GM21723 (cell line): Measurements from ENCODE around the gene TMEM240.
A peak's percentile ranks its signal among the peaks of the same experiment; 100 is the strongest.
"Not testable (repeated sequence)": the region's sequence is repeated elsewhere in the genome, so short reads cannot be mapped to it uniquely, and the experiment has no call there.

Experiments used
- ATAC-seq: cut with Tn5 transposase; IDR thresholded peaks from one replicate; pipeline ENCODE4 v1.9.1; 2021; ENCODE audit warnings: mild to moderate bottlenecking, moderate library complexity; ENCODE audit not compliant: unreplicated experiment

TMEM240 gene

DNA sequence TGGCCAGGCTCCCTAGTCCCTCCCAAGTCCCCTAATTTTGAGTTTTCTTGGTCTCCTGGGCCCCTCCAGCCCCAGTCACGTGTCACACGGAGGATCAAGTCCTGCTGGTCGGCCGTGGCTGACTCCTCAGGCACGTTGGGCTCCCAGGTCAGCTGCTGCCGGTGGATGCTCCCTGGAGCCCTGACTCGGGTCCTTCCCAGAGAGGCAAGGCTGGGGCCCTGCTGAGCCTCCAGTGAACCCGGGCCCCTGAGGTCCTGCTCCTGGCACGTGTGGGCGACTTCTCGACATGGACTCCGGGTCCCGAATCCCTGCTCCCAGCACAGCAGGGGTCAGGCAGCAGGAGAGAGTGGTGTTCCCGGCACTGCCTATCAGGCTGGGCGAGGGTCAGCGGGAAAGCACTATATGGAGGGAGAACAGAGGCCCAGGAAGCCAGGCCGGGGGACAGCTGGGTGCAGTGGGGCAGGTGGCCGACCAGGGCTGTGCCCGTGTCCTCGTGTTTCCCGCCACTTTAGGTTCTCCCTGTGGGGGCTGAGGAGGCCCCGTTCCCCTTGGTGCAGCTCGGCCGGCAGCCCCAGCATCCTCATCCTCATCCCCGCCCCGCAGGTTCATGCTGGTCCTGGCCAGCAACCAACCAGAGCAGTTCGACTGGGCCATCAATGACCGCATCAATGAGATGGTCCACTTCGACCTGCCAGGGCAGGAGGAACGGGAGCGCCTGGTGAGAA, 13.2 kb downstream of the TMEM240 start:
- no peak for ATAC-seq

GRCh38 chr1:1526476-1526875, 13.9 kb downstream of the TMEM240 start:
- not testable (repeated sequence) for ATAC-seq

- not testable (repeated sequence) for ATAC-seq
Observed at GRCh38 chr1:1524750-1525383, 15.6 kb downstream of the TMEM240 start.

GRCh38 chr1:1523651-1524050, 16.8 kb downstream of the TMEM240 start:
- ATAC-seq, result not testable (repeated sequence)

- ATAC-seq, result not testable (repeated sequence)
Observed at GRCh38 chr1:1523226-1523625, 17.2 kb downstream of the TMEM240 start.

- not testable (repeated sequence) for ATAC-seq
Observed at GRCh38 chr1:1522536-1522935, 17.9 kb downstream of the TMEM240 start.

DNA sequence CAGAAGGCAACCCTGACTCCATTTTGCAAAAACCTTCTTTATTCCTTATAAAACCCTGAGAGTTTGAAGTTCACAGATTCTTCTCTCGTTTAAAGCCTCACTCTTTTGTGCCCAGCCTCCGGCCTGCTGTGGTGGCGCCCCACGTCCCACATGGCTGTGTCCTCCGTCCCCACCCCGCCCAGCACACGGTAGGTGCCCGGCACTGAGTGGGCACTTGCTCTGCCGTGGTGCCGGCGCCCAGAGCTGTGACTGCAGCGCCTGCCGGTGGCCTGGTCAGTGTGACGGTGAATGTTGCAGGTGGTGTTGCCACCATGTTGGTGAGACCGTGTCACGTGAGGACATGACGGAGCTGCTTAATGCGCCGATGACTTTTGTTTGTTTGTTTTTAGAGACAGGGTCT, 19.1 kb downstream of the TMEM240 start:
- no peak for ATAC-seq

- ATAC-seq, result not testable (repeated sequence)
Observed at GRCh38 chr1:1519805-1520505, 20.5 kb downstream of the TMEM240 start.

GRCh38 chr1:1518621-1519007, 21.8 kb downstream of the TMEM240 start:
- not testable (repeated sequence) for ATAC-seq

- ATAC-seq, result no peak
Observed at GRCh38 chr1:1517973-1518620, 22.3 kb downstream of the TMEM240 start.

DNA sequence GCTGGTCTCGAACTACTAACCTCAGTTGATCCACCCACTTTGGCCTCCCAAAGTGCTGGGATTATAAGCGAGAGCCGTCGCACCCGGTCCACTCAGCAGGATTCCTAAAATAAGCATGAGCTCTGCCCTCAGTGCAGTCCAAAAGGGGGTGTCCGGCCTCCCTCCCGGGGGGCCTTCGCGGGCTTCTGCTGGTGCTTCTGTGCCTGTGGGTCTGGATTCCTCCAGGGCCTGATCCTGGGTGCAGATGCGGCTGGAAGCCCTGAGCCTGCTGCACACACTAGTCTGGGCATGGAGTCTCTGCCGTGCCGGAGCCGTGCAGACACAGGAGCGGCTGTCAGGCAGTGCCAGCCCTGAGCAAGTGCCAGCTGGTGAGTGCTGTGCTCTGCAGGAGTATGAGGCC, 23.5 kb downstream of the TMEM240 start:
- ATAC-seq, result not testable (repeated sequence)

DNA sequence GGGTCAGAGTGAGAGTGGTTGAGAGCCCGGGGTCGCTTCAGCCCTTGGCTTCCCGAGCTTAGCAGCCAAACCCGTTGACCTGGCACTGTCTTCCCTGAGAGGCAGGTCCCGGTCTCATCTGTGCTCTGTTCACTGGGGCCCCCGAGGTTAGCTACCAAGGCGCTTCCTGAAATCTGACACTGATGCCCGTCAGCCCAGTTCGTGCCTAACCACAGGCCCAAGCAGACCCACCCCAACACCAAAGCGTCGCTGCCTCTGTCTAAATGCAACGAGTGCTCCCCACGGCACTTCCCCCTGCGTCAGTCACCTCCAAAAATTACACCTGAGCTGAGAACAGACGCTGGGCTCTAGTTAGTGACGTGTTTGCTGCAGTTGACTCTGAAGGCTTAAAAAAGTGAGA, 26.0 kb downstream of the TMEM240 start:
- ATAC-seq, result not testable (repeated sequence)

- ATAC-seq, result not testable (repeated sequence)
Observed at GRCh38 chr1:1513675-1514074, 26.7 kb downstream of the TMEM240 start.

DNA sequence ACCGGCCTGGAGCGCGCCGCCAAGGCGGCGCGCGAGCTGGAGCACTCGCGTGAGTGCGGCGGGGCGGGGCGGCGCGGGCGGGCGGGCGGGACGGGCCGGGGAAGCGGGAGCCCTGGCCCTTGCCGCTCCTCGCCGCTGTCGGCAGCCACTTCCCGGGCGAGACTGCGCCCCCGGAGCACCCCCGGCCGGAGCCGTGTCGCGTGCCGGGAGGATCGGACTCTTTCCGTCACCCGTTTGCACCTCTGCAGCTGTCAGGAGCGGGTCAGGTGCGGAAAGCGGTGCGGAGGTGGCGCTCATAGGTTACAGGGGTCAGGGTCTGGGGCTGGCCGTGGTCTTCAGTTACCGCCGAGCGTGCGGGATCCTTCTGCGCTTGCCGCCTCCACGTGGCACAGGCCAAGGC, 28.0 kb downstream of the TMEM240 start:
- not testable (repeated sequence) for ATAC-seq

- peak; percentile 81 for ATAC-seq
Observed at GRCh38 chr1:1511533-1512285, 28.7 kb downstream of the TMEM240 start, which contains the start of gene ATAD3A. Gene ATAD3A (plus strand): TSS chr1:1512162. CDS start chr1:1512269, 107 bp downstream.

- ATAC-seq, result no peak
Observed at GRCh38 chr1:1510912-1511532, 29.4 kb downstream of the TMEM240 start.

DNA sequence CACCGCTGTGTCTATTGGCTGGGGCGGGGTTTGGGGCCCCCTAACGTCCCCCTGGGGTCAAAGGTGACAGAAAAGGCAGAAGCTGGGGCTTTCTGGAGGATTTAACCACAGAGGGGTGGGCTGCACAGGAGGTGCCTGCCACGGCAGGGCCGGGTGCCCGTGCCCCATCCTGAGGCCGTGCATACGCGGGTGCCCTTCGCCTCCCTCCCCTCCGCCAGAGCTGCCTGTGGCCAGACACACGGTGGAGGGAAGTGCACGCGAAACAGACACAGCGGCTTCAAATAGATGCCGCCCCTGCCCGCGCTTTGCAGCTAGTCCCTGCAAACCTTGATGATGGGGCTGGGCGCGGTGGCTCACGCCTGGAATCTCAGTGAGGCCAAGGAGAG, 31.0 kb downstream of the TMEM240 start:
- ATAC-seq, result not testable (repeated sequence)

- ATAC-seq, result not testable (repeated sequence)
Observed at GRCh38 chr1:1508775-1509464, 31.5 kb downstream of the TMEM240 start.

DNA sequence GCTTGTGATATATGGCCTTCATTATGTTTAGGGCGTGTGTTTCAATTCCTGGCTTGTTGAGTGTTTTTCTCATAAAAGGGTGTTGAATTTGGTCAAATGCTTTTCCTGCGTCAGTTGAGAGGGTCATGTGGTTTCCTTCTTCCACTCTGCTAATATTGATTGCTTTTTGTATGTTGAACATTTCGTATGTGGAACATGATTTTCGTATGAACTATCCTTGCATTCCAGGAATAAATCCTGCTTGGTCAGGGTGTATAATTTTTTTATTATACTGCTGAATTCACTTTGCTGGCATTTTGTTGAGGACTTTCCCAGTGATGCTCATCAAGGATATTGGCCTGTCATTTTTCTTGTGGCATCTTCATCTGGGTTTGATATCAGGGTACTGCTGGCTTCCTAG, 33.1 kb downstream of the TMEM240 start:
- ATAC-seq, result no peak
